Stomach smooth muscle (tissue), 2 donors: Measurements from ENCODE around the gene SFMBT1.

ENCODE experiments used
- H3K27ac ChIP-seq: one replicate; pipeline ENCODE4 v1.7.0; 2013; ENCODE audit warnings: mild to moderate bottlenecking, low read length, inconsistent platforms
- H3K27me3 ChIP-seq, 2 donors: one replicate each; pipeline ENCODE4 v1.7.0; 2013; ENCODE audit warnings: low read length in 2 of 2; ENCODE audit not compliant: insufficient read depth in 2 of 2, control insufficient read depth in 1 of 2
- H3K36me3 ChIP-seq, 2 donors: one replicate each; pipeline ENCODE4 v1.7.0; 2013; ENCODE audit warnings: low read length in 2 of 2; ENCODE audit not compliant: control insufficient read depth in 2 of 2, insufficient read depth in 2 of 2
- H3K4me1 ChIP-seq: one replicate; pipeline ENCODE4 v1.7.0; 2013; ENCODE audit warnings: low read length; ENCODE audit not compliant: control insufficient read depth, insufficient read depth
- H3K4me3 ChIP-seq, 2 donors: one replicate each; pipeline ENCODE4 v1.7.0; 2013; ENCODE audit warnings: low read length in 2 of 2
- H3K9ac ChIP-seq, 2 donors: one replicate each; pipeline ENCODE4 v1.7.0; 2013; ENCODE audit warnings: low read length in 2 of 2, mild to moderate bottlenecking in 1 of 2
- H3K9me3 ChIP-seq, 2 donors: one replicate each; pipeline ENCODE4 v1.7.0; 2013; ENCODE audit warnings: low read length in 2 of 2; ENCODE audit not compliant: control insufficient read depth in 2 of 2
- donor health status: healthy.
- donor health status: Pancreatic carcinoma.

Gene SFMBT1

DNA sequence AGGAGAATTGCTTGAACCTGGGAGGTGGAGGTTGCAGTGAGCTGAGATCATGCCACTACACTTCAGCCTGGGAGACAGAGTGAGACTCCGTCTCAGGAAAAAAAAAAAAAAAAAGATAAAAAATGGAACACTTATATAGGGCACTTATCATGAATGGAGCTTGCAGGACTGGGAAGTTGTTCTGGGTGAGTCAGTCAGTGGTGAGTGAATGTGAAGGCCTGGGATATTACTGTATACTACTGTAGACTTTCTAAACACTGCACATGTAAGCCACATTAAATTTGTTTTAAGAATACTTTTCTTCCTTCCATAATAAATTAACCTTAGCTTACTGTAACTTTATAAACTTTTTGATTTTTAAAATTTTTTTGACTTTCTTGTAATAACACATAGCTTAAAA is 59.8 kb downstream of the SFMBT1 start:
- Histone ChIP-seq H3K27me3 (no peaks in the 10 kb centered on the region), H3K9me3 (no peaks in the 10 kb centered on the region), H3K9ac (no peak overlapping the region), H3K27ac (no peak overlapping the region), H3K4me3 (no peak overlapping the region), H3K4me1 (no peaks in the 10 kb centered on the region), H3K36me3 (no peaks in the 10 kb centered on the region)

DNA sequence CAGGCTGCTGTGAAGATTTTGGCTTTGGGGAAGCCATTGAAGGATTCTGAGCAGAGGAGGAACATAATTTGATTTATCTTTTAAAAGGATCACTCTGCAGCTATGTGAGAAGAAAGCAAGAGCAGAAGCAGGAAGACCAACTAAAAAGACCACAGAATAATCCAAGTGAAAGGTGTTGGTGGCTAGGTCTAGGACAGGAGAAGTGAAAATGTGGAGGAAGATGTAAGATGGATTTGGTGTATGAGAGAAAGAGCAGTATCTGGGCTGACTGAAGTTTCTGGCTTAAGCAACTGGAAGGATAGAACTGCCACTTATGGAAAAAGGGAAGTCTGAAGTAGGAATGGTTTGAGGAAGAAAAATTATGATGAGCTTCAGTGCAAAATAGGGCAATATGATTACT is 62.0 kb downstream of the SFMBT1 start:
- no peak overlapping the region for H3K9ac ChIP-seq
- H3K27me3 ChIP-seq = no peaks in the 10 kb centered on the region
- no peak overlapping the region for H3K27ac ChIP-seq
- no peaks in the 10 kb centered on the region for H3K4me1 ChIP-seq
- no peaks in the 10 kb centered on the region for H3K9me3 ChIP-seq
- H3K4me3 ChIP-seq = no peak overlapping the region
- H3K36me3 ChIP-seq = no peaks in the 10 kb centered on the region

DNA sequence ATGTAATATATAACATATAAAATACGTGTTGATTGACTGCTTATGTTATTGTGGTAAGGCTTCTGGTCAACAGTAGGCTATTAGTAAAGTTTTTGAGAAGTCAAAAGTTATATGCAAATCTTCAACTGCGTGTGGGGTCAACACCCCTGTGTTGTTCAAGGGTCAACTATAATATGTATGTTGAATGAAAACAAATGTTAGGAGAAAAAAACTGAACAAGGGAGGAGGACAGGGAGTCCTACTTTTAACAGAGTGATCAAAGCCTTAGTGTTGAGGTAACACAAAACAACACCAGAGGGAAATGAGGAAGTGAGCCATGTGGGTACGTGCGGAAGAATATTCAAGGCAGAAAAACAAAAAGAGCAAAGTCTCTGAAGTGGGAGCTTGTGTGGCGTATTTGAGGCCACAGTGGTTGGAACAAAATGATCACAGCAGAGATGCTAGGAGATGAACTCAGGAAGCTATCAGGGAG is 62.5 kb downstream of the SFMBT1 start:
- Histone ChIP-seq H3K27me3 (no peaks in the 10 kb centered on the region), H3K4me1 (no peaks in the 10 kb centered on the region), H3K9ac (no peak overlapping the region), H3K9me3 (no peaks in the 10 kb centered on the region), H3K4me3 (no peak overlapping the region), H3K36me3 (no peaks in the 10 kb centered on the region), H3K27ac (no peak overlapping the region)

DNA sequence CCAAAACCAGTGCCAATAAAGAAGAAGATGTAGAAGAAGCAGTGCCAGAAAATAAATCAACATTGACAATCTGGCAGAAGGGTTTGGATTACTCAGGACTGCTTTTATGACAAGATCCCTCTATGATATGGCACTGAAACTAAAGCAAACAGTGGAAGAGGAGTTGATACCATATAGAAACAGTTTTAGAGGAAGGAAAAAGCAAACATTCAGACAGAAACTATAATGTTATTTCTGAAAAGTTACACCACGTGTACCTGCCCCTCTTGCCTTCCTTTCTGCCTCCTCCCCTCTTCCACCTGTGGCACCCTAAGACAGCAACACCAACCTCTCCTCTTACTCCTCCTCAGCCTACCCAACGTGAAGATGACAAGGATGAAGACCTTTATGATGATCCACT is 63.0 kb downstream of the SFMBT1 start:
- no peaks in the 10 kb centered on the region for H3K27me3 ChIP-seq
- H3K36me3 ChIP-seq = no peaks in the 10 kb centered on the region
- H3K9me3 ChIP-seq = no peaks in the 10 kb centered on the region
- no peak overlapping the region for H3K27ac ChIP-seq
- H3K4me3 ChIP-seq = no peak overlapping the region
- H3K9ac ChIP-seq = no peak overlapping the region
- no peaks in the 10 kb centered on the region for H3K4me1 ChIP-seq

DNA sequence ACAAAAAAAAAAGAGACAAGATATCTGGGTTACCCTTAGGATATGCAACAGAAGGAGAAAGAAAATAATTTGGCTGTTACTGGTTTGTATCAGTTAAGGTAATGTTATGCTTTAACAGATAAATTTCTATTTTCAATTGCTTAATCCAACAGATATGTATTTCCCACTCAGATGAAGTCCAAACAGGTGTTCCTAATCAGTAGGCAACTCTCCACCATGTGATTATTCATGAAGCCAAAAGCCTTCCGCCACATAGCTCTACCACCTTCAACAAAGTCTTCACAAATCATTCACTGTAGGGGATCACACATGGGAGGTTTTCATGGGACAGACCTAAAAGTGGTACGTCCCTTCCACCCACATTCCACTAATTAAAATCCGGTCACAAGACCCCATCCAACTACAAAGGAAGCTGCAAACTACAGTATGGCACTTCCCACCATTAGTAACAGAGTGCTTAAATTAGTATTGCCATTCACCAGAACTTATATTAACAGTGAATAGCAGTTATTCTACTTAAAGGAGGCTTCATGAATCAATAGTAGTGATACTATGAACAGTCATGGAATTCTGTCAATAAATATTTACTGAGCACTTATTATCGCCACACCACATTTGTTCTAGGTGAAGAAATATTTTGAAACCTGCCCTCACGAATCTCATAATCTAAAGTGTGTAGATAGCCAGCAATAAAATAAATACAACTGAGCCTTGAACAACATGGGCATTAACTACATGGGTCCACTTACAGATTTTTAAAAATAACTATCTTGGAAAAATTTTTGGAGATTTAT is 66.5 kb downstream of the SFMBT1 start:
- Histone ChIP-seq H3K4me3 (no peak overlapping the region), H3K27me3 (no peaks in the 10 kb centered on the region), H3K4me1 (no peaks in the 10 kb centered on the region), H3K36me3 (no peaks in the 10 kb centered on the region), H3K9me3 (no peaks in the 10 kb centered on the region), H3K27ac (no peak overlapping the region), H3K9ac (no peak overlapping the region)

DNA sequence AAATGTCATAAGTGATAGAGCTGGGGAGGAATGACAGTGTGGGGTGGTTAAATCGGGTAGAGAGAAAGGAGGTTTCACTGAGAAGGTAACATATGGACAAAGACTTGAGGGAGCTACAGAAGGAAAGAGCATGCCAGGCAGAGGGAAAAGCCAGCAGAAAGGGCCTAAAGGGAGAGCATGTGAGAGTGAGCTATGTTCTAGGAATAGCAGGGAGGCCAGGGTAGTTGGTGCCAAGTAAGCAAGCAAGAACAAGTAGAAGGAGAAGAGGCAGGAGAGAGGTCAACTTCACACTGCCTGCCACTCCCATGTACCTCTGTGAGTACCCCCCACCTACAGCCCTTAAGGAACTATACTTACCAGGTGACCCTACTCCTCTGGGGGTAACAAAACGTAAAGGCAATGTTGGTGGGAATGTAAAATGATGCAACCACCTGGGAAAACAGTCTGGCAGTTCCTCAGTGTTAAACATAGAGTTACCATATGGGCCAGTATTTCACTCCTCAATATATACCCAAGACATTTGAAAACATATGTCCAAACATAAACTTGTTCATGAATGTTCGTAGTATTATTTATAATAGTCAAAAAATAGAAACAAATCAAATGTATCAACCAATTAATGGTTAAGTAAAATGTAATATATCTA is 67.6 kb downstream of the SFMBT1 start:
- H3K9me3 ChIP-seq = no peaks in the 10 kb centered on the region
- H3K27ac ChIP-seq = no peak overlapping the region
- H3K27me3 ChIP-seq = no peaks in the 10 kb centered on the region
- no peak overlapping the region for H3K9ac ChIP-seq
- no peaks in the 10 kb centered on the region for H3K4me1 ChIP-seq
- no peak overlapping the region for H3K4me3 ChIP-seq
- no peaks in the 10 kb centered on the region for H3K36me3 ChIP-seq

DNA sequence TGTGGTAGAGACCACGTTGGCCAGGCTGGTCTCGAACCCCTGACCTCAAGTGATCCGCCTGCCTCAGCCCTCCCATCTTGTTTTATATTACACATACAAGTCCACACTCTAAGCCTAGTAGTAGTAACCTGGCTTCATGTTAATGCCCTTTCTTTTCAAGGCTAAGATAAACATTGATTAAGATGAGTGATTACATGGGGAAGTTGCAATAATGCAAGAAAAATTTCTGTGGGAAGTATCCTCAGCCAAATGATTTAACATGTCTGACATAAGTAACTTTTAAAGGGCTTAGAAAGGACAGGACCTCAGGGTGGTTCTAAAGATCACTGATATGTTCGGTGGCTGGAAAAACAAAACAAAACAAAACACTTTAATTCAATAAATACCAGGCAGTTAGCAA is 72.1 kb downstream of the SFMBT1 start:
- no peak overlapping the region for H3K9ac ChIP-seq
- H3K27me3 ChIP-seq = no peaks in the 10 kb centered on the region
- no peak overlapping the region for H3K4me3 ChIP-seq
- H3K9me3 ChIP-seq = no peaks in the 10 kb centered on the region
- peaks cover 0 to 2% of the 10 kb centered on the region in 2 donors for H3K36me3 ChIP-seq
- H3K4me1 ChIP-seq = no peaks in the 10 kb centered on the region
- H3K27ac ChIP-seq = no peak overlapping the region

DNA sequence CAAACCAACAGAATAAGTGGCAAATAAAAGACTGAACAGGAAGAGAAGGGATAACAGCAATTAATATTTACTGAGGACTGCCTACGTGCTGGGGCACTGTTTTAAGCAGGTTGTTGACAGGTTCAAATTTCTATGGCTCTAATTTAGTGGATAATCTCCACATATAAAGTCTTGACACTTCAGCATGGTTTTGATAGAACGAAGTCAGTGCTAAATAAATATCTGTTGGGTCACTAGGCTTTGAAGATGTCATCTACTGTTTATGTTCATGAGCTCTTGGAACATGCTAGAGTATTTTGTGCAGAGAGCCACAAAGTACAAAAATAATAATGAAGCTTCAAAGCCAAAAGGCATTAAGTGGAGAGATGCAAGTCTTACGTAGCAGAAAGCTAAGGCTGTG is 74.0 kb downstream of the SFMBT1 start:
- Histone ChIP-seq H3K36me3 (peaks cover 0 to 6% of the 10 kb centered on the region in 2 donors), H3K9ac (no peak overlapping the region), H3K27me3 (no peaks in the 10 kb centered on the region), H3K27ac (no peak overlapping the region), H3K4me3 (no peak overlapping the region), H3K9me3 (no peaks in the 10 kb centered on the region), H3K4me1 (no peaks in the 10 kb centered on the region)

DNA sequence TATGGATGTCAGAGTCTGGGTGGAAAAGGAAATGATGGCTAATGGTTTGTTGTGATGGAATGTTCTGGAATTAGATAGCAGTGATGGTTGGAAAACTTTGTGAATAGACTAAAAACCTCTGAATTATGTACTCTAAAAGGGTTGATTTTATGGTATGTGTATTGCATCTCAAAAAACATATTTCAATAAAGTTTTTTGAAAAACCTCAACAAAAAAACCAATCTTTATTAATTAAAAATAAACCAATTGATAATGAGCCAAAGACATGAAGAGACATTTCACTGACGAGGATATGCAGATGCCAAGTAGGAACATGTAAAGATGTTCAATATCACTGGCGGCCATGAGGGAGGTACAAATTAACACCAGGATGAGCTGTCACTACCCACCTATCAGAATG is 78.5 kb downstream of the SFMBT1 start:
- Histone ChIP-seq H3K9me3 (no peaks in the 10 kb centered on the region), H3K4me1 (no peaks in the 10 kb centered on the region), H3K36me3 (peaks cover 0 to 6% of the 10 kb centered on the region in 2 donors), H3K27ac (no peak overlapping the region), H3K27me3 (no peaks in the 10 kb centered on the region), H3K9ac (no peak overlapping the region), H3K4me3 (no peak overlapping the region)

DNA sequence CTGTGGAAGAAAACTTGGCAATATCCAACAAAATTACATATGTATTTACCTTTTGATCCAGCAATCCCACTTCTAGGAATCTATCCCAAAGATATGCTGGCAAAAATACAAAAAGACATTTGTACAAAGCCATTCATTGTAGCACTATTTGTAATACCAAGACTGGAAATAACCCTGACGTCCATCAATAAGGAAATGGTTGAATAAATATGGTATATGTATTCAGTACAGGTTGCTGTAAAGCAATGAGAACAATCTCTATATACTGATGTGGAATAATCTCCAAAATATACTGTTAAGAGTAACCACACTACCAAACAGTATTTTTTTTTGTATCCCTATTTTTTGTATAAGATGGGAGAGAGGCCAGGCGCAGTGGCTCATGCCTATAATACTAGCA is 83.7 kb downstream of the SFMBT1 start:
- Histone ChIP-seq H3K9me3 (no peaks in the 10 kb centered on the region), H3K4me3 (no peak overlapping the region), H3K4me1 (no peaks in the 10 kb centered on the region), H3K27me3 (no peaks in the 10 kb centered on the region), H3K36me3 (no peaks in the 10 kb centered on the region), H3K27ac (no peak overlapping the region), H3K9ac (no peak overlapping the region)

DNA sequence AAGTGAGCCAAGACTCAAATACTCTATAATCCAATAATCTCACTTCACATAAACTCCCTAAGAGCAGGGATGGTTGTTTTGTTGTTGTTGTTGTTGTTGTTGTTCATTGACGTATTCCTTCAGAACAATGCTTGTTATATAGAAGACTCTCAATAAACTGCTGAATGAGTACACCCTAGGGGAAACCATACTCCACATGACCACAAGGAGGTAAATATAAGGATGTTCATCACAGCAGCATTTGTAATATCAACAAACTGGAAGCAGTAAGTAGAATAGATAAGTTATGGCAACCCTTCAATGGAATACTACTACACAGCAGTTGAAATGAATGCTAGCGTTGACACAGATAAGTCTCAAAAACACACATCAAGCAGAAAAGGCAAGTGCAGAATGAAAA is 86.1 kb downstream of the SFMBT1 start:
- Histone ChIP-seq H3K4me3 (no peak overlapping the region), H3K9ac (no peak overlapping the region), H3K27ac (no peak overlapping the region)

More for the DNA sequence above, 86.1 kb downstream of the SFMBT1 start:
- H3K9me3 ChIP-seq = no peaks in the 10 kb centered on the region
- H3K36me3 ChIP-seq = no peaks in the 10 kb centered on the region
- no peaks in the 10 kb centered on the region for H3K27me3 ChIP-seq
- no peaks in the 10 kb centered on the region for H3K4me1 ChIP-seq
